T-cell (primary cell): ENCODE measurements around the gene DLG2. TPM values are rescaled to one million over a fixed set of nuclear protein-coding genes. Genes with fewer than 3 reads are reported as not detected.

ENCODE experiments used
- ATAC-seq, 4 experiments: fragments of 200-7000 bp in 3 of 4; fragments of 150-1000 bp in 1 of 4; cut with Tn5 transposase; replicated peaks in 1 of 4; 1 replicate in 3 of 4; 2 replicates in 1 of 4; pipeline ENCODE4 v1.10.0; 2021; ENCODE audit warnings: moderate library complexity in 3 of 4, mild to moderate bottlenecking in 2 of 4, moderate number of reproducible peaks in 1 of 4
- CTCF ChIA-PET, 2 donors: fragments of 300-600 bp; sonication (Branson Sonifier 250); formaldehyde crosslinking; loops; one replicate each; lab custom pipeline; 2022; ENCODE audit warnings: antibody characterized with exemption in 2 of 2; lab: Charles Lee
- POLR2A ChIA-PET, 2 donors: fragments of 300-600 bp; sonication (Branson Sonifier 250); formaldehyde crosslinking; loops; one replicate each; lab custom pipeline; 2022; ENCODE audit warnings: antibody characterized with exemption in 2 of 2; lab: Charles Lee
- DNase-seq, 35 experiments: peaks; one replicate each; pipeline versions ENCODE4 v3.0.0 to v3.0.0-alpha.2; 2013 to 2023
- H3K27ac ChIP-seq: one replicate; pipeline ENCODE4 v1.5.1; 2013; ENCODE audit warnings: low read length
- H3K27me3 ChIP-seq, 2 experiments: replicated peaks in 1 of 2; 1 replicate in 1 of 2; 2 replicates in 1 of 2; pipeline versions ENCODE4 v1.6.1 to v1.7.0; 2013; ENCODE audit warnings: low read length in 1 of 2, mixed read lengths in 1 of 2; ENCODE audit not compliant: control insufficient read depth in 2 of 2, insufficient read depth in 2 of 2; ENCODE audit errors: extremely low read depth in 1 of 2
- H3K36me3 ChIP-seq, 2 donors: 1 replicate in 1 of 2; 2 replicates in 1 of 2; pipeline versions ENCODE4 v1.6.1 to v1.7.0; 2013; ENCODE audit warnings: low read length in 1 of 2; ENCODE audit not compliant: control insufficient read depth in 2 of 2, insufficient read depth in 1 of 2; ENCODE audit errors: extremely low read depth in 1 of 2
- H3K4me1 ChIP-seq, 2 experiments: 1 replicate in 1 of 2; 2 replicates in 1 of 2; pipeline versions ENCODE4 v1.6.1 to v1.7.0; 2013; ENCODE audit warnings: low read length in 2 of 2, mixed read lengths in 1 of 2; ENCODE audit not compliant: insufficient read depth in 2 of 2, control insufficient read depth in 1 of 2; ENCODE audit errors: extremely low read depth in 1 of 2
- H3K4me3 ChIP-seq, 2 donors: 1 replicate in 1 of 2; 2 replicates in 1 of 2; pipeline versions ENCODE4 v1.5.1 to v1.7.0; 2013; ENCODE audit warnings: mild to moderate bottlenecking in 2 of 2, low read length in 1 of 2, moderate library complexity in 1 of 2; ENCODE audit not compliant: control insufficient read depth in 1 of 2; ENCODE audit errors: extremely low read depth in 1 of 2
- H3K9me3 ChIP-seq: 2 replicates; pipeline ENCODE4 v1.7.0; 2013
- H3K27ac Mint-ChIP-seq, 2 donors: one replicate each; pipeline ENCODE4 v1.8.0; 2020 to 2021; ENCODE audit warnings: mild to moderate bottlenecking in 2 of 2, mixed read lengths in 2 of 2
- H3K27me3 Mint-ChIP-seq, 2 donors: one replicate each; pipeline ENCODE4 v1.8.0; 2021 to 2022; ENCODE audit warnings: mixed read lengths in 2 of 2
- H3K36me3 Mint-ChIP-seq: one replicate; pipeline ENCODE4 v1.8.0; 2021; ENCODE audit warnings: mixed read lengths
- H3K4me1 Mint-ChIP-seq, 3 donors: one replicate each; pipeline ENCODE4 v1.8.0; 2020 to 2022; ENCODE audit warnings: mixed read lengths in 3 of 3, mild to moderate bottlenecking in 1 of 3
- H3K4me3 Mint-ChIP-seq, 3 donors: one replicate each; pipeline ENCODE4 v1.8.0; 2020 to 2022; ENCODE audit warnings: mild to moderate bottlenecking in 3 of 3, mixed read lengths in 3 of 3, moderate library complexity in 3 of 3
- H3K9me3 Mint-ChIP-seq, 3 donors: one replicate each; pipeline ENCODE4 v1.8.0; 2020 to 2022; ENCODE audit warnings: mixed read lengths in 3 of 3
- WGBS: methylation state at CpG from one replicate; pipeline ENCODE4 v1.1.5; 2013; ENCODE audit warnings: missing lambda C conversion rate; ENCODE audit not compliant: insufficient coverage; 5-methylcytosine and 5-hydroxymethylcytosine counted together
- total RNA-seq, 35 experiments: library from RNA in 6 of 35; stranded (reverse) in 6 of 35; fragments of 120-200 nt in 1 of 35; gene quantifications; one replicate each; pipeline versions ENCODE4 v1.2.1 to v1.2.4 and lab custom pipeline; 2013 to 2026

Gene DLG2
- total RNA-seq, 5 donors from 2014 or later (not counting 1 experiment from before 2014, with no cell fraction given): 2.3 to 4.1 (median 2.9) TPM

DNA sequence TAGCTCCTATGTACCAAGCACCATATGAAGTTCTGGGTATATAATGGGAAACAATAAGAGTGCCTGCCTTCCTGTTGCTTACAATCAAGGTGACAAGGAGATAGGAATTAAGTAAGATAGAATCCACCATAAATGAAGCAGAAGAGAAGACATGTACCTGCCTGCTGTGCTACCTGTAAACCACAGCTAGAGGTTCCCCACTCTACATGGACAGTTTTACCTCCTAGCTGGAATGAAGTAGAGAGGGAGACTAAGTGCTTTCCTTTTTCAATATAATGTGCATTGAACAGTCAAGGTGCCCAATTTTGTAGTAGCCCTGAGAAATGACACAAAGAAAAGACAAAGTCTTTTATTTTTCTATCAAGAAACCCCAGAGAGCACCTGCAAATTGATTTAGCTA is 984.6 kb downstream of the DLG2 start:
- Histone ChIP-seq H3K9me3 (no peaks in the 10 kb centered on the region), H3K36me3 (no peaks in the 10 kb centered on the region), H3K4me3 (no peak overlapping the region), H3K27me3 (no peaks in the 10 kb centered on the region), H3K4me1 (no peaks in the 10 kb centered on the region), H3K27ac (no peak overlapping the region)
- no peak for DNase-seq
- ChIA-PET CTCF (no interaction called here), POLR2A (interaction anchor here in 1 of 2 donors (0.6 kb wide), 1 partner anchor 1105 kb away, joined by 4 read pairs; no protein-coding TSS in a partner anchor)
- Mint-ChIP-seq H3K9me3 (peaks cover 0 to 19% (median 3%) of the 10 kb centered on the region in 3 donors), H3K36me3 (no peaks in the 10 kb centered on the region), H3K27ac (no peak overlapping the region), H3K4me3 (no peak overlapping the region), H3K27me3 (no peaks in the 10 kb centered on the region), H3K4me1 (no peaks in the 10 kb centered on the region)
- ATAC-seq: no peak

DNA sequence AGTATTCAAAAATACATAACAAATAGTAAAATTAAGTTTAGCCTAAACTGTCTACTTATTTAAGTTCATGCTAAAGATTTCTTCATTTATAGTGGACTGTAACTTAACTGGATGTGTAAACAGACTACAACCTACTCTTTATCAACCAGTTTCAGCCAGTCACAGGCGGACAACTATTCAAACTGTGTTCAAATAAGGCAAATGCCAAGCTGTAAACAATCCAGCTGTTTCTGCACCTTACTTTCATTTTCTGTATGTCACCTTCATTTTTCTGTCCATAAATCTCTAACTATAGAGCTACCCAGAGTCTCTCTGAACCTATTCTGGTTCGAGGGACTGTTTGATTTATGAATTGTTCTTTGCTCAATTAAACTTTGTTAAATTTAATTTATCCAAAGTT is 992.8 kb downstream of the DLG2 start:
- 63% methylated on average over 1 of the region's 2 CpGs for WGBS
- peaks cover 0 to 9% (median 6%) of the 10 kb centered on the region in 3 donors for H3K9me3 Mint-ChIP-seq
- no peaks in the 10 kb centered on the region for H3K36me3 ChIP-seq
- ChIA-PET CTCF (no interaction called here), POLR2A (no interaction called here)
- no peaks in the 10 kb centered on the region for H3K36me3 Mint-ChIP-seq
- no peaks in the 10 kb centered on the region for H3K9me3 ChIP-seq
- no peaks in the 10 kb centered on the region for H3K27me3 Mint-ChIP-seq
- DNase-seq (no peak), ATAC-seq (no peak)
- H3K27ac ChIP-seq: no peak overlapping the region
- no peaks in the 10 kb centered on the region for H3K4me1 ChIP-seq
- no peak overlapping the region for H3K4me3 ChIP-seq
- no peak overlapping the region for H3K4me3 Mint-ChIP-seq
- no peaks in the 10 kb centered on the region for H3K4me1 Mint-ChIP-seq
- H3K27ac Mint-ChIP-seq: no peak overlapping the region
- H3K27me3 ChIP-seq: no peaks in the 10 kb centered on the region

DNA sequence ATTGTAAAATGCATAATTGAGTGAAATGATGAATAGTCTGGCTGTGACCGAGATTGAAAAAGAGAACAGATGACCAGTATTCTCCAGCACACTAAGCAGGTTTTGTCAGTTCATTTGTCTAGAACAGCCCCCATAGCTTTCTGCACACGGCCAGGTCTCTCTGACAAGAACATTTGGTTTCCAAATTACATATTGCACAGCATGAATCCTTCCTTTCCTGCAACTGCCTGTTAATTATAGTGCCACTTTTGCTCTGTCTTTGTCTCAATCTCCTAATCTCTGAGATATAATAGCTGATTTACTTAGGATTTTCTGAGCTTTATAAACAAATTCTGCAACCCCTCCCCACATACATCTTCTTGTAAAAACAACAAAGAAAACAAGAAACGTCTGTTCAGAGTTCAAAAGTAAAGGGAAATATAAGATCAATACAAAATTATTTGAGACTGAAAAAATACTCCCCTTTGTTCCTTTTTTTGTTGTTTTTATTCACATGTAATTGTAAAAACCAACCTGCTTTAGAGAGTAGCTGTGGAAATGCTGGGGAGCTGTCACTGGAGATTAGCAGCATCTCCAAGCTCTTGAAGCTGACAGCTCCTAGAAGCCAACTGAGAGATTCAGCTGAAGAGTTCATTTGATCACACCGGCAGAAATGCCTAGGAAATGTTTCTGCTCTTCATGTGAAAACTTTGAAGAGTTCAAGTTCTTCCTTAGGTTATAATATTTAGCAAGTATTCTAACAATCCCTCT is 998.1 kb downstream of the DLG2 start:
- ChIA-PET POLR2A (no interaction called here), CTCF (no interaction called here)
- H3K27me3 Mint-ChIP-seq: no peaks in the 10 kb centered on the region
- no peak overlapping the region for H3K4me3 Mint-ChIP-seq
- H3K27ac ChIP-seq: no peak overlapping the region
- H3K36me3 Mint-ChIP-seq: no peaks in the 10 kb centered on the region
- H3K9me3 ChIP-seq: no peaks in the 10 kb centered on the region
- 60% methylated on average over 1 of the region's 4 CpGs for WGBS
- H3K4me1 ChIP-seq: no peaks in the 10 kb centered on the region
- H3K4me1 Mint-ChIP-seq: no peaks in the 10 kb centered on the region
- no peaks in the 10 kb centered on the region for H3K27me3 ChIP-seq
- no peak overlapping the region for H3K27ac Mint-ChIP-seq
- H3K36me3 ChIP-seq: no peaks in the 10 kb centered on the region
- no peak overlapping the region for H3K4me3 ChIP-seq
- ATAC-seq (no peak), DNase-seq (no peak)
- peaks cover 3 to 16% (median 11%) of the 10 kb centered on the region in 3 donors for H3K9me3 Mint-ChIP-seq

DNA sequence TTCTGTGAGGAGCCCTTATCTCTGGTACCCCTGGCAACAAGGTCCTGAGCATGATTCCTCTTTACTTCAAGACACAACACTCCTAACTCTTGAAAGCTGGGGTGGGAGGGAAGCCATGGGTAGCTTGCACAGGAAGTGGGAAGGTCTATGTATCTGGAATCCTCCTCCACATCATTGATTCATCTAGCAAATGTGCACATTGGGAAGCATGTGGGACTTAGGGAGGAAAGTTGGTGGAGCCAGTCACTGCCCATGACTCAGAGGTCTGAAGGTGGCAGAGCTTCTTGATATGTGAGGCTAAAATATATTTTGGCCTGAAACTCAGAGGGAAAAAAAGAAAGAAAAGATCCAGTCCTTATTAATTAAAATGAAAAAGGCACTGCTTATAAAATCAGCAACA is 1000.9 kb downstream of the DLG2 start:
- no peak for DNase-seq
- Histone ChIP-seq H3K4me3 (no peak overlapping the region), H3K27ac (no peak overlapping the region), H3K27me3 (no peaks in the 10 kb centered on the region), H3K36me3 (no peaks in the 10 kb centered on the region), H3K9me3 (no peaks in the 10 kb centered on the region), H3K4me1 (no peaks in the 10 kb centered on the region)
- Mint-ChIP-seq H3K4me1 (no peaks in the 10 kb centered on the region), H3K36me3 (no peaks in the 10 kb centered on the region), H3K9me3 (peaks cover 8 to 29% (median 16%) of the 10 kb centered on the region in 3 donors), H3K27ac (no peak overlapping the region), H3K27me3 (no peaks in the 10 kb centered on the region), H3K4me3 (no peak overlapping the region)
- POLR2A ChIA-PET: no interaction called here
- CTCF ChIA-PET: no interaction called here
- ATAC-seq: no peak

DNA sequence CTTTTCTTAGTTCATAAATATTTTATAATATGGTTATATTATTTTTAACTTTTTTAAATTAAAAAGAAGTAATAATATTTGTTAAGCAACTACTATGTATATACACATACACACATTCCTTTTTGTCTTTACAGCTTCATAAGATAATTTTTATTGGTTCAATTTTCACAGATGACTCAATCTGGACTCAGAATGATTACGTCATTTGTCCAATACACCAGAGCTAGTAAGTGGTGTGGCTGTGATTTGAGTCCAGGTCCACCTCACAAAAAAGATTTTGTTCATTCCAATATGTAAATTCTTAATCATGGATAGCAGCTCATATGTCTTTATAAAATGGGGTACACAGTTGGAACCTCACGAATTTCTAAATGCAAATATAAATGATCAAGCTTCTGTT is 1014.5 kb downstream of the DLG2 start:
- CTCF ChIA-PET: no interaction called here
- Mint-ChIP-seq H3K36me3 (no peaks in the 10 kb centered on the region), H3K4me1 (no peaks in the 10 kb centered on the region), H3K27ac (no peak overlapping the region), H3K9me3 (peaks cover 2 to 19% (median 12%) of the 10 kb centered on the region in 3 donors), H3K27me3 (no peaks in the 10 kb centered on the region), H3K4me3 (no peak overlapping the region)
- H3K9me3 ChIP-seq: no peaks in the 10 kb centered on the region
- H3K27me3 ChIP-seq: no peaks in the 10 kb centered on the region
- H3K27ac ChIP-seq: no peak overlapping the region
- ATAC-seq (no peak), DNase-seq (no peak)
- H3K36me3 ChIP-seq: no peaks in the 10 kb centered on the region
- H3K4me1 ChIP-seq: no peaks in the 10 kb centered on the region
- no peak overlapping the region for H3K4me3 ChIP-seq
- 57% methylated on average over 1 of the region's 2 CpGs for WGBS
- POLR2A ChIA-PET: no interaction called here

DNA sequence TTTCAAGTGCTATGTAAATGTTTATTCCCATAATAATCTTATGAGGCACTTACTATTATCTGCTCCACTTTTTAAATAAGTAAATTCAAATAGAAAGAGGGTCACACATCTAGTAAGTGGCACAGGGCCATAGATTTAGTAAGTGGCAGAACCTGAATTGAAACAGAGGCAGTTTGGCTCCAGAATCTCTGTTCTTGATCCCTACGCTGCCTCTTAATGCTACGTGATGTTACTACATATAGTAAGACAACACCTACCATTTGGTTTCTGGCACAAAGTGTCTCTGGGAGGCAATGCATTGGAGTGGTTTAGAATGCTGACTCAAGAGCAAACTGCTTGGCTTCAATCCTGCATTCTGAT is 1018.3 kb downstream of the DLG2 start:
- H3K27ac Mint-ChIP-seq: no peak overlapping the region
- H3K4me1 Mint-ChIP-seq: no peaks in the 10 kb centered on the region
- Histone ChIP-seq H3K36me3 (no peaks in the 10 kb centered on the region), H3K4me3 (no peak overlapping the region), H3K9me3 (no peaks in the 10 kb centered on the region), H3K27me3 (no peaks in the 10 kb centered on the region), H3K27ac (no peak overlapping the region), H3K4me1 (no peaks in the 10 kb centered on the region)
- DNase-seq (no peak), ATAC-seq (no peak)
- peaks cover 0 to 4% of the 10 kb centered on the region in 2 donors for H3K27me3 Mint-ChIP-seq
- no peaks in the 10 kb centered on the region for H3K36me3 Mint-ChIP-seq
- peaks cover 3 to 16% (median 5%) of the 10 kb centered on the region in 3 donors for H3K9me3 Mint-ChIP-seq
- CTCF ChIA-PET: interaction anchor here in 1 of 2 donors (0.5 kb wide), 1 partner anchor 13 kb away, joined by 5 read pairs; no protein-coding TSS in a partner anchor
- H3K4me3 Mint-ChIP-seq: no peak overlapping the region
- no CpG with 5 or more reads among the region's 2 CpGs for WGBS
- POLR2A ChIA-PET: no interaction called here
